CD4-positive, alpha-beta T cell (primary cell): ENCODE measurements around the gene ZNF273. TPM values are rescaled to one million over a fixed set of nuclear protein-coding genes. Genes with fewer than 3 reads are reported as not detected.

Experiments used
- ATAC-seq: fragments of 200-7000 bp; cut with Tn5 transposase; one replicate; pipeline ENCODE4 v1.10.0; 2022; ENCODE audit warnings: mild to moderate bottlenecking; ENCODE audit not compliant: poor library complexity
- CTCF ChIA-PET: fragments of 350-600 bp; sonication (Branson Sonifier 250); formaldehyde crosslinking; loops from one replicate; lab custom pipeline; 2021; ENCODE audit warnings: antibody characterized with exemption, inconsistent platforms; lab: Charles Lee
- POLR2A ChIA-PET: fragments of 350-600 bp; sonication (Branson Sonifier 250); formaldehyde crosslinking; loops from one replicate; lab custom pipeline; 2021; ENCODE audit warnings: antibody characterized with exemption, inconsistent platforms; lab: Charles Lee
- DNase-seq, 14 experiments: peaks; one replicate each; pipeline ENCODE4 v3.0.0-alpha.2; 2013 to 2020; ENCODE audit warnings: mixed read lengths in 2 of 14
- H3K27ac ChIP-seq, 2 donors: one replicate each; pipeline versions ENCODE4 v1.5.1 to v1.7.0; 2013; ENCODE audit warnings: low read length in 2 of 2, low read depth in 1 of 2, mild to moderate bottlenecking in 1 of 2
- H3K27me3 ChIP-seq, 2 experiments: 1 replicate in 1 of 2; 2 replicates in 1 of 2; pipeline versions ENCODE4 v1.6.1 to v1.7.0; 2013; ENCODE audit warnings: low read length in 2 of 2, control low read depth in 1 of 2, mild to moderate bottlenecking in 1 of 2, moderate library complexity in 1 of 2; ENCODE audit not compliant: insufficient read depth in 2 of 2, control insufficient read depth in 1 of 2
- H3K36me3 ChIP-seq: one replicate; pipeline ENCODE4 v1.6.1; 2013; ENCODE audit warnings: low read length, control low read depth; ENCODE audit not compliant: insufficient read depth
- H3K4me1 ChIP-seq: one replicate; pipeline ENCODE4 v1.6.1; 2013; ENCODE audit warnings: low read length, control low read depth; ENCODE audit not compliant: insufficient read depth
- H3K4me3 ChIP-seq: one replicate; pipeline ENCODE4 v1.5.1; 2013; ENCODE audit warnings: mild to moderate bottlenecking, low read length, moderate library complexity
- H3K9me3 ChIP-seq, 2 experiments: 1 replicate in 1 of 2; 2 replicates in 1 of 2; pipeline versions ENCODE4 v1.6.1 to v1.7.0; 2013; ENCODE audit warnings: low read length in 2 of 2, mild to moderate bottlenecking in 2 of 2, control low read depth in 1 of 2, moderate library complexity in 1 of 2; ENCODE audit not compliant: control insufficient read depth in 1 of 2, insufficient read depth in 1 of 2
- H3K27ac Mint-ChIP-seq: one replicate; pipeline ENCODE4 v1.8.0; 2020; ENCODE audit warnings: mixed read lengths
- H3K27me3 Mint-ChIP-seq: one replicate; pipeline ENCODE4 v1.8.0; 2021; ENCODE audit warnings: mixed read lengths
- H3K36me3 Mint-ChIP-seq: one replicate; pipeline ENCODE4 v1.8.0; 2021; ENCODE audit warnings: low read depth, mixed read lengths
- H3K4me1 Mint-ChIP-seq: one replicate; pipeline ENCODE4 v1.8.0; 2021; ENCODE audit warnings: low read depth, mixed read lengths
- H3K4me3 Mint-ChIP-seq: one replicate; pipeline ENCODE4 v1.8.0; 2020; ENCODE audit warnings: mild to moderate bottlenecking, mixed read lengths
- H3K9me3 Mint-ChIP-seq: one replicate; pipeline ENCODE4 v1.8.0; 2020; ENCODE audit warnings: mixed read lengths
- intact Hi-C, 2 experiments: fragments of 100-400 bp; cut with DNase I in 1 of 2; cut with micrococcal nuclease in 1 of 2; formaldehyde crosslinking; loops; one replicate each; pipeline versions ENCODE4 v1.15.1 to v1.9.0; 2023 to 2025; cut with DNase I, micrococcal nuclease
- total RNA-seq, 174 experiments: library from RNA in 2 of 174; stranded (reverse) in 2 of 174; gene quantifications; one replicate each; pipeline ENCODE4 v1.2.3 and lab custom pipeline; 2021 to 2026
- TF ChIP-seq, protein P1 (sequence below): fragments of 200-600 bp; IDR thresholded peaks from one replicate; pipeline ENCODE4 v1.8.0; 2022; ENCODE audit warnings: antibody characterized with exemption, mild to moderate bottlenecking

The ZNF273 gene
- total RNA-seq, 2 experiments from 2014 or later: 6.8 TPM

DNA sequence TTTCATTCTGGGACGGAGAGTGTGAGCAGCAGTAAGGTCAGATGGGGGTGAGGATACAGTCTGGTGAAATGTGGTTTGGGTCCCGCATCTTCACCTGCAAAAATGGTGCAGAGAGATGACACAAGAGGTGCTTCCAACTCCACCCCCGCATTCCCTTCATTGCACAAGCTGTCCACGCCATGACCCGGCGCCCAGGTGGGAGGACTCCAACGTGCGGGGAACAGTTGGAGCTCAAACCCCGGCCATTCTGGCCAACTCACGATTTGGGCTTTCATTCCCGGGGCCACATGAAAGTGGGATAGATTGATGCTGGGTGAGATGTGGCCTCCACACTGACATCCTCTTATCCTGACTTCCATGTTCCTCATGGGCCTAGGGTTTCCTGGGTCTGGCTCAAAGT is 34.6 kb upstream of the ZNF273 start:
- Histone ChIP-seq H3K9me3 (peaks cover 0 to 39% of the 10 kb centered on the region in 2 experiments), H3K4me1 (no peaks in the 10 kb centered on the region), H3K27me3 (no peaks in the 10 kb centered on the region), H3K36me3 (no peaks in the 10 kb centered on the region), H3K27ac (no peak overlapping the region), H3K4me3 (no peak overlapping the region)
- no peak overlapping the region for H3K27ac Mint-ChIP-seq
- intact Hi-C loops: no loop called here
- ATAC-seq: no peak
- TF ChIP-seq, protein P1, sequence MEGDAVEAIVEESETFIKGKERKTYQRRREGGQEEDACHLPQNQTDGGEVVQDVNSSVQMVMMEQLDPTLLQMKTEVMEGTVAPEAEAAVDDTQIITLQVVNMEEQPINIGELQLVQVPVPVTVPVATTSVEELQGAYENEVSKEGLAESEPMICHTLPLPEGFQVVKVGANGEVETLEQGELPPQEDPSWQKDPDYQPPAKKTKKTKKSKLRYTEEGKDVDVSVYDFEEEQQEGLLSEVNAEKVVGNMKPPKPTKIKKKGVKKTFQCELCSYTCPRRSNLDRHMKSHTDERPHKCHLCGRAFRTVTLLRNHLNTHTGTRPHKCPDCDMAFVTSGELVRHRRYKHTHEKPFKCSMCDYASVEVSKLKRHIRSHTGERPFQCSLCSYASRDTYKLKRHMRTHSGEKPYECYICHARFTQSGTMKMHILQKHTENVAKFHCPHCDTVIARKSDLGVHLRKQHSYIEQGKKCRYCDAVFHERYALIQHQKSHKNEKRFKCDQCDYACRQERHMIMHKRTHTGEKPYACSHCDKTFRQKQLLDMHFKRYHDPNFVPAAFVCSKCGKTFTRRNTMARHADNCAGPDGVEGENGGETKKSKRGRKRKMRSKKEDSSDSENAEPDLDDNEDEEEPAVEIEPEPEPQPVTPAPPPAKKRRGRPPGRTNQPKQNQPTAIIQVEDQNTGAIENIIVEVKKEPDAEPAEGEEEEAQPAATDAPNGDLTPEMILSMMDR: no peak
- no peaks in the 10 kb centered on the region for H3K36me3 Mint-ChIP-seq
- DNase-seq: no peak
- ChIA-PET CTCF (no interaction called here), POLR2A (no interaction called here)
- no peak overlapping the region for H3K4me3 Mint-ChIP-seq
- no peaks in the 10 kb centered on the region for H3K4me1 Mint-ChIP-seq
- H3K27me3 Mint-ChIP-seq: no peaks in the 10 kb centered on the region
- no peaks in the 10 kb centered on the region for H3K9me3 Mint-ChIP-seq

DNA sequence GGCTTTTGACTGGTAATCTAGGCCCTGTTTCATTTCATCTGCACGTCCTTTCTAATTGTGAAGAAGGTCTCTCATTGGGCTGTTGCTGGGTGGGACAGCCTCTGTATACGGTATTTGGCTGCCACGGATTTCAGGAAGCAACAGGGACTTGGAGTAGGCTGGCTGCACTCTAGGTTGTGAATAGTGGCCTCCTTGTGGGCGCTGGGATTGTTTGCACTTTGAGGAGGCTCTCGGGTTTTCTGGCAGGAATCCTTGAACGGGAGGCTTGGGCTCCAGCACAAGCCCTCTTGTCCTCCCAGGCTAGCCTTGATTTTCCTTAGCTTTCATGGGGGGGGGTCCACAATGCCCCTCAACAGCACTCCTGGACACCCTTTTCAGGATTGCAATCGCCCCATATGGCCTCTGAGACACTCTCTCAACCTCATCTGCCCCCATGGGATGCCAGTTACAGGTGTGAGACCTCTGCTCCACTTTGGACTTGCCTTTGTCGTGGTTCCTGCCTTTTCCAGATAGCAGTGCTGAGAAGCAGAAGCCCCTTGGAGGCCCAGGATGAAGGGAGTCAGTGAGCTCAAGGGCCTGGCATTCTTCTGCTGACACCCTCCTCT is 33.9 kb upstream of the ZNF273 start:
- POLR2A ChIA-PET: no interaction called here
- TF ChIP-seq, protein P1: no peak
- H3K27me3 Mint-ChIP-seq: no peaks in the 10 kb centered on the region
- DNase-seq (no peak), ATAC-seq (no peak)
- H3K4me3 ChIP-seq: no peak overlapping the region
- no peak overlapping the region for H3K27ac Mint-ChIP-seq
- H3K9me3 ChIP-seq: peaks cover 0 to 36% of the 10 kb centered on the region in 2 experiments
- no peaks in the 10 kb centered on the region for H3K4me1 ChIP-seq
- intact Hi-C loops: no loop called here
- H3K9me3 Mint-ChIP-seq: no peaks in the 10 kb centered on the region
- no peaks in the 10 kb centered on the region for H3K36me3 ChIP-seq
- H3K27ac ChIP-seq: no peak overlapping the region
- CTCF ChIA-PET: no interaction called here
- no peaks in the 10 kb centered on the region for H3K36me3 Mint-ChIP-seq
- H3K27me3 ChIP-seq: no peaks in the 10 kb centered on the region
- H3K4me3 Mint-ChIP-seq: no peak overlapping the region
- no peaks in the 10 kb centered on the region for H3K4me1 Mint-ChIP-seq

DNA sequence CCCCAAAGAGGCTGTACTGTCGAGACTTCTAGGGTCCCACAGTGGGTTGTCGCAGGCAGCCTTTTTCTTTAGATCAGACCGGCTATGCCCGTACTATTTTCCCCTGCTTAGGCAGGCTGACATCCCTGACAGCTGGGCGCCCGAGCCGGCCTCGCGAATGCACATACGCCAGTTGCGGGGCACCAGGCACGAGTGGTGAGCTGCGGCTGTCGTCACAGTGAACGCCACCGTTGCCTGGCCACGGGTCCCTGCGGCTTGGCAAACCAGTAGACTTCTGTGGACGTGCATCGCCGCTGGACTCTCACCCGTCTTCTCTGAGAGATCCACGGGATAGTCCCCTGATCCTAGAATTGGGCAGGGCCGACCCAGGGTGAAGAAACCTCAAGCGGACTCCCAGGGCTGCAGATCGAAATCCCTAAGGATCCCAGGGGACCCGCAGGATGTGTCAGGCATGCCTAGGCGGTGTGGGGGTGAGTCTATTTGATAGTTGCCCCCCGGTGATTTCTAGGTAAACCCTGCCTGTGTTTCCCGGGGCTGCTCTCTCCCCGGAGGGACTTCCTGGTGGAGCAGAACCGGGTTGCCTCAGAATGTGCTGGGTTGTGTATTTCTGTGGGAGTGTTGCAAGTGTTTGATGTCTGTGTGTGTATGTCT is 33.0 kb upstream of the ZNF273 start:
- no peak overlapping the region for H3K4me3 Mint-ChIP-seq
- H3K9me3 ChIP-seq: peaks cover 0 to 43% of the 10 kb centered on the region in 2 experiments
- no peak for ATAC-seq
- H3K36me3 ChIP-seq: no peaks in the 10 kb centered on the region
- H3K27me3 Mint-ChIP-seq: no peaks in the 10 kb centered on the region
- POLR2A ChIA-PET: no interaction called here
- no peak overlapping the region for H3K27ac ChIP-seq
- no peak overlapping the region for H3K4me3 ChIP-seq
- no peaks in the 10 kb centered on the region for H3K4me1 ChIP-seq
- no peak overlapping the region for H3K27ac Mint-ChIP-seq
- no peaks in the 10 kb centered on the region for H3K4me1 Mint-ChIP-seq
- no peaks in the 10 kb centered on the region for H3K27me3 ChIP-seq
- intact Hi-C loops: no loop called here
- no peak for DNase-seq
- no peaks in the 10 kb centered on the region for H3K9me3 Mint-ChIP-seq
- TF ChIP-seq, protein P1: no peak
- H3K36me3 Mint-ChIP-seq: no peaks in the 10 kb centered on the region
- CTCF ChIA-PET: no interaction called here
